HG02759 (cell line): ENCODE measurements around the gene TAC1.
"Not testable (repeated sequence)": the region's sequence is repeated elsewhere in the genome, so short reads cannot be mapped to it uniquely, and the experiment has no call there.

Source experiments
- ATAC-seq: cut with Tn5 transposase; IDR thresholded peaks from one replicate; pipeline ENCODE4 v1.9.1; 2021; ENCODE audit warnings: mild to moderate bottlenecking, moderate library complexity; ENCODE audit not compliant: unreplicated experiment

The TAC1 gene, protein sequence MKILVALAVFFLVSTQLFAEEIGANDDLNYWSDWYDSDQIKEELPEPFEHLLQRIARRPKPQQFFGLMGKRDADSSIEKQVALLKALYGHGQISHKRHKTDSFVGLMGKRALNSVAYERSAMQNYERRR

DNA sequence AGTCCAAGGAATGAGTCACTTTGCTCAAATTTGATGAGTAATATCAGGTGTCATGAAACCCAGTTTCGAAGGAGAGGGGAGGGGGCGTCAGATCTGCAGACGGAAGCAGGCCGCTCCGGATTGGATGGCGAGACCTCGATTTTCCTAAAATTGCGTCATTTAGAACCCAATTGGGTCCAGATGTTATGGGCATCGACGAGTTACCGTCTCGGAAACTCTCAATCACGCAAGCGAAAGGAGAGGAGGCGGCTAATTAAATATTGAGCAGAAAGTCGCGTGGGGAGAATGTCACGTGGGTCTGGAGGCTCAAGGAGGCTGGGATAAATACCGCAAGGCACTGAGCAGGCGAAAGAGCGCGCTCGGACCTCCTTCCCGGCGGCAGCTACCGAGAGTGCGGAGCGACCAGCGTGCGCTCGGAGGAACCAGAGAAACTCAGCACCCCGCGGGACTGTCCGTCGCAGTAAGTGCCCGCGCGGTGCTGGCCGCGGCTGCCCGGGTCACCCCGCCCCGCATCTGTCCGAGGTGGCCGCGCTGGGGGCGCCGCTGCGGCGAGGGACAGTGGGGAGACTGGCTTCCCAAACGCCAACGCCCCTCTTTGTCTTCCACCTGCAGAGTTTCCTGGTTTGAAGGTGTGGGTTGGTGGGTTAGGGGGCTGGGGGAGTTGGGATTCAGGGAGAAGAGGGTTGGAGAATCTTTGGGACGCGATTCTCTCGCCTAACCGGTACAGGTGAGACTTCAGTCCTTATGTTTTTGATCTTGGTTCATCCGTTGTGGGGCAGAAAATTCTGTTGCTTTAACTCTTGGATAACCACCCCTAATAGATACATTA lies at the start of gene TAC1:
Gene TAC1, plus strand, starts transcription at position 351 of the 829 bp plus-strand sequence. CDS start 527 bp downstream, outside the sequence.
- no peak for ATAC-seq

DNA sequence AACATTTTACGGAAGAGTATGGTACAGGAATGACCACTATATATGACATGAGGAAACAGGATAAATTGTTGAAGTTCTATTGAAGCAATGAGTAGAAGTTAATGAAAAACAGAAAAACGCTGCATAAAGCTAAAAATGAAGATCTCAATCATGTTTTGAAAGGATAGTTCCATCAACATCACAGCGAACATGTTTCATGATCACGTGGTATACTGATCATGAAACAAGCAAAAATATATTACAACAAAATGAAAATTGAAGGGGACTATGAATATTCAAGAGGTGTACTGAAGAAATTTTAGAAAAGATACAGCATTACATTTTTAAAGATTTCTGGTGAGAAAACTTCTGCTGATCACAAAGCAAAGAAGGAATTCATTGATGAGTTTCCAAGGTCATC lies 45.9 kb upstream of the TAC1 start:
- no peak for ATAC-seq

DNA sequence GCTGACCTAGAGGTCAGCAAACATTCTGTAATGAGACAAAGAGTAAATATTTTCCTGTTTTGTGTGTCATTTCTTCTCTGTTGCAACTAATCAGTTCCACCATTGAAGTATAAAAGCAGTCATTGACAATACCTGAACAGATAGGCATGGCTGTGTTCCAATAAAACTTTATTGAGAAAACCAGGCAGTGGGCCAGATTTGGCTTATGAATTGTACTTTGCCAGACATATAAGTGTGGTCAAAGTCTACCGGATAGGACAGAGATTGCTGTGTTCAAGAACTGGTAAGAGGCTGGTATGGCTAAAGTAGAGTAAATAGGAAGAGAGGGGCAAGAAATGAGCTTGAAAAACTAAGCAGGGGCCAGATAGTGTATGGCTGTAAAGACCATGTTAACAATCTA lies 38.3 kb upstream of the TAC1 start:
- no peak for ATAC-seq

DNA sequence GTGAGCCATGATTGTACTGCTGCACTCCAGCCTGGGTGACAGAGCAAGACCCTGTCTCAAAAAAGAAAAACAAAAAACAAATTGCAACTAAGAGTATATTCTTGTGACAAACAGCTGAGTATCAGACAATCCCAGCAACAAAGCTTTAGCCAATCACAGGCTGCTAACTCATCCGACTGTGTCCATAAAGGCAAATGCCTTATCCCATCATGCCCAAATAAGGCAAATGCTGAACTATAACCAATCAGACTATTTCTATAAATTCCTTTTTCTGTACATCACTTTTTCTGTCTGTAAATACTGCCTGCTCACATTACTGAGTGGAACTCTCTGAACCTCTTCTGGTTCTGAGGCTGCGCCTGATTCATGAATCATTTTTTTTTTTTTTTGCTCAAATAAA lies 37.5 kb upstream of the TAC1 start:
- no peak for ATAC-seq

DNA sequence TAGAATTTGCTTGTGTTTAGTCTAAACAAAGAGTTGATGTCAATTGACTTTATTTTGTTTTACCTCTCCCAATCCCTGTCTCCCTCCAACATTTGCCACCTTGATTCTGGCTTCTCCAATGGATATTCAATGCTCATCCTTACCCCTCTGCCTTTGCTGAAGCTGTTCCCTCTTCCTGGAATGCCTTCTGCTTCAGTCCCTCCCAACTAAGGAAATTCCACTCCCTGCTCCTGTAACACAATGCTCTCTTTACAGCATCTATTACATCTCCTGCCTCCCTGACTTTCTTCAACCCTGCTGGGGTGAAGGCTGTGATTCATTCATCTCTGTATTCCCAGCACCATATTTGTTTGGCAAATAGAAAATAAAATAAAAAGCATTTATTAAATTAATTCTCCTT lies 34.5 kb upstream of the TAC1 start:
- no peak for ATAC-seq

DNA sequence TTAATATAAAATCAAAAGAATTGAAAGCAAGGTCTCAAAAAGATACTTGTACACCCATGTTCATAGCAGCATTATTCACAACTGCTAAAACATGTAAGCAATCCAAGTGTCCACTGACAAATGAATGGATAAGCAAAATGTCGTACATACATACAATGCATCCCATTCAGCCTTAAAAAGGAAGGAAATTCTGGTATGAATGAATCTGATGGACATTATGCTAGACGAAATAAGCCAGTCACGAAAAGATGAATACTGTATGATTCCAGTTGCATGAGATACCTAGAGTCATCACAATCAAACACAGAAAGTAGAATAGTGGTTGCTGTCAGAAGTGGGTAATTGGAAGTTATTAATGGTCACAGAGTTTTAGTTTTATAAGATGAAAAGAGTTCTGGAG lies 9.5 kb upstream of the TAC1 start:
- no peak for ATAC-seq

DNA sequence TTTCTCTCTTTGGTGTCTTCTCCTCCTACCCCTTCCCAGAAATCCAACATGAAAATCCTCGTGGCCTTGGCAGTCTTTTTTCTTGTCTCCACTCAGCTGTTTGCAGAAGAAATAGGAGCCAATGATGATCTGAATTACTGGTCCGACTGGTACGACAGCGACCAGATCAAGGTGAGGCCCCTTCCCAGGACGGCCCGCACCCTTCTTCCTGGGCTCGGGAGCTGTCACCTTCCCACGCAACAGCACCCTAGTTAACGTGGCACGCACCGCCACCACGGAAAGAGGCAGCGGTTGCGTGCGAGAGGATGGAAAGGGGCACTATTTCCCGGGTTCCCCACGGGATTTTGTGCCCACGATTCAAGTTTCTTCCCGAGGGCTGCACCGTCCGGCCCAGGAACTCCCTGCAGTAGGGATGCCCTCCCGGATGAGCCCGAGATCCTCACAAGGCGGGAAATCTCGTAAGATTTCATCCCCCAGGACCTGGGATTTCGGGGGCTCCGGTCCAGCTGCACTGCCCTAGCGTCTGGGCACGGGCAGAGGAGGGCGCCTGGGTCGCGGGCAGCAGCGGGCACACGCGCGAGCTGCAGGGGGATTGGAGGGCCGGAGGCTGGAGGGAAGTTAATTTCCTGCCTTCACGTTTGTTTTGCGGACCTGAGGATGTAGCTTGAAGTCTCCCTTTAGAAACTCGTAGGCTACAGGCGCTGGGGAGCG lies 834 bp downstream of the TAC1 start:
- no peak for ATAC-seq

DNA sequence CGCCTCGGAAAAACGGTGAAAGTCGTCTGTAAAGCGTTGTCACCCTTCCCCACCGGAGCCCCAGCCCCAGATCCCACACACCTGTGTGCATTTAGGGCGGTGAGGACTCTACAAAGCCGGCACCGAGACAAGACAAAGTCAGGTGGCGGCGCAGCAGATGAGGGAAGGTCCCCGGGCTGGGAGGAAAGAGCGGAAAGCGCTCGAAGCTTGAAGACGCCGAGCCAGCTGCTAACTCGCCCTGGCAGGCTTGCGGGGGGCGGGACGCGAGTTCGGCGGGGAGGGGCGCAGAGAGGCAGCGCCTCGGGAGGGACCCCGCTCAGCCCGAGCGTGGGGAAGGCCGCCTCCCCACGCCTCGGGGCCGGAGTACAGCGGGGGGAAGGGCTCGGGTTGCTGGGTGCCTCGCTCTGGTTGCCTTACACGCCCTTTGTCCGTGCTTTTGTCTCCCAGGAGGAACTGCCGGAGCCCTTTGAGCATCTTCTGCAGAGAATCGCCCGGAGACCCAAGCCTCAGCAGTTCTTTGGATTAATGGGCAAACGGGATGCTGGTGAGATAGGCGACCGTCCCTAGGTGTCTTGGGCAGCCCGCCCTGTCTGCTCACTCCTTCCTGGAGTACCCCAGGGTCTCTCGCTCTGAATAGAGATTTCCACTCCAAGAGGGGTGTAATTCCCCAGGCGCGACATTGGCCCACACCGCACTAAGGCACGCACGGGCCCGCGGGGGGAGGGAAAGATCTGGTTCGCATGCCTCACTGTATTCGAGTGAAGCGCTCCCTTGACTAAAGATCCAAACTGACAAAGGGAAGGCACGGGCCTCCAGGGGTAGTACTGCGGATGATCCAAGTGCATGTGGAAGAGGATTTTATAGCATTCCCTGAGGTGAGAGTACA lies 1.6 kb downstream of the TAC1 start:
- ATAC-seq: no peak

DNA sequence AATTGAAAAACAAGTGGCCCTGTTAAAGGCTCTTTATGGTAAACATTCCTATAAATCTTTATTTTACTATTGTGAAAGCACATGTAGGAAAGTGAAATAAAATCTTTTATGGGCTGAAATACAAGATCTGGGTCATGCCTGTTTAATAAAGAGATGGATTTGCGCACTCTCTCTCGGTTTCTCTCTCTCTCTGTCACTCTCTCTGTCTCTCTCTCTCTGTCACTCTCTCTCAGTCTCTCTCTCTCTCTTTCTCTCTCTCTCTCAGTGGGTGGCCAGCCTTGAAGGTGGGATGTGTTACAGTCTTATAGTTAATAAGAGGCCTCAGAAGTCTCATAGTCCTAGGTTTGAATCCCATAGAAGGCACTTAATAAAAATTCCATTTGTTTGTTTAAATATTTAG lies 2.4 kb downstream of the TAC1 start:
- no peak for ATAC-seq

DNA sequence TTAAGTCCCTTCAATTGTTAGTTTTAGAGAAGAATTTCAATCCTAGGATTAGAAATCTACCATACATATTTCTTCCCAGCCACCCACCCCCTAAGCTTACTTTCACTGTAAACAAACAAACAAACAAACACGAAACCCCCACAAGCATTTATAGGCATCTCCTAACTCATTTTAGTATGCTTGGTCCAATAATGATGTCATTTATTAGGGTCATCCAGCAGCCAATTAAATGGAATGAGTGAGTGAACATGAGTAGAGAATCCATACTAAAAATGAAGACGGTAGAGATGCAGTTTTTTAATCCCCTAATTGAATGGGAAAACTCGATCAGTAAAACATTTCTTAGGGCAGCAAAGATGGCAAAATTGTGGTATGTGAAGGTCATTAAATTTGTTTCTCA lies 3.2 kb downstream of the TAC1 start:
- no peak for ATAC-seq

DNA sequence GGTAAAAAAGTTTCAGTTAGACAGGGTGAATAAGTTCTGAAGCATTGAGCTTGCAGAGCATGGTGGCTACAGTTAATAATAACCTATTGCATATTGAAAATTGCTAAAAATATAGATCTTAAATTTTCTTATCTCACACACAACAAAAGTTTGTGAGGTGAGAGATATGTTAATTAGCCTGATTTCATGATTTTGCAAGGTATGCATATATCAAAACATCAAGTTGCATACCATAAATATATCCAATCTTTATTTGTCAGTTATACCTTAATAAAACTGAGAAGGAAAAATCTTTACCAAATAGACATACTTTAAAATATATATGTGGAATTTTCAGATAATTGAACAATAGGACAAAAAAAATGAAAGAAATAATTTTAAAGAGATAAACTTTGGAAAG lies 16.6 kb downstream of the TAC1 start:
- no peak for ATAC-seq

DNA sequence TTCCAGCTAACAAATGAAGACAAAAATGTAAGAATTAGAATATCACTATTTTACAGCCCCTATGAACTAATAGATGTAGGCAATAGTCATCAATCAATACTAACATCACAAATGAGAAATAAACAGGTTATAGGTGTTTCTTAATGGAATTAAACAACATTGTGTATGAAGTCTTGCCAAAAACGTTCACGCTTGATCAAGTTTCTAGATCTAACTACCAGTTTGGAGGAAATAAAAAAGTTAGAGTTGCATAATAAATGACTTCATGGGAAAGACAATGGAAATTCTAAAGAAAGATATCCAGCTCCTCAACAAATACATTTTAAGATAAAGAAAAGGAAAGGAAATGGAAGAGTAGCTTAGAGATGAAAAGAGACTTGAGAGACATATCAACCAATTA lies 19.7 kb downstream of the TAC1 start:
- ATAC-seq: no peak

DNA sequence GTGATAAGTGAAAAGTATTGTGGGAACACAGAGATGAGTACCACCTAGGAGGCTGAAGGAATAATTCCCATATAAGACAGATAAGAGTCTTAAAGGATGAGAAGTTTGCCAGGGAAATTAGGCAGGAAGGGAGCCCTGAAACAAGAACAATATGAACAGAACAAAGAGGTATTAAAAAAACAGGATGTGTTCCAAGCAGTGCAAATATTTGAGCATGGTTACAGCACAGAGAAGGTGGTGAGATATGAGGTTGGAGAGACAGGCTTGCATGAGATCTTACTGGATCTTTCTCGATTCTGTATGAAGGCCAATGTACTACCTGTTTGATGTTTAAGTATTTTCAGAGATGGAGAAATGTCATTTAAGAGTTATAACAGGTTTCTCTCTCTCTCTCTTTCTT lies 20.3 kb downstream of the TAC1 start:
- ATAC-seq: no peak

DNA sequence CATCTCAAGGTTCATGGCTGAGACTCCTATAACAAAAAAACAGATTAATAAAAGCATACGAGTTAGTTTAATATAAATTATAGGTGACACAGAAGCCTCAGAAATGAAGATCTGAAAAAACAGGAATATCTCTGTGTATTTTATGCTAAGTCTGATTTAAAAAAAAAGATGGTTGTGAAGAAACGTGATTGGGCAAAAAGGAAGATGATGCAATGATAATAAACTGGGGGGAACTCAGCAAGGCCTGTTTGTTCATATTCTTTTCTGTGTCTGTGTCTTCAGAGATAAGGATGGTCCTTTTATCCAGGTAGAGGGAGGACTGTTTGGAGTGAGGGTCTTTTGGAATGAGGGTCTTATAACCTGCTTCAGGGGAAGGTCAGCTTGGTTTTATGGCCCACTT lies 25.9 kb downstream of the TAC1 start:
- no peak for ATAC-seq

DNA sequence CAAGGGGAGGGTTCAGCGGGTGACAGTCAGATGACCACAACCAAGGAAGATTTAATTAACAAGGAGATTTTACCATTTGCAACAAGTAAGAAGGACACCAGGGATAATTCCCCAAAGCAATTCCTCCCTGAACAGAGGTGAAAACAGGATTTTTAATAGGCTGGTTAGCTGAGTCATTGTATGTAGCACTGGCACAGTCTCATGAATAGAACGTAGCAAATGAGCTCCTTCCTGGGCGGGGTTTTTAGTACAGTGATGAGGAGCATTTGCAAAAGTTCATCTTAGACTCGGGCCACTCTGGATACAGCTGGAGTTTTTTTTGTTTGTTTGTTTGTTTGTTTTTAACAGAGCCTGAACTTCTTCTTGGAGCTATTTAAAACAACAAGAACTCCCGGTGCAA lies 39.0 kb downstream of the TAC1 start:
- ATAC-seq: no peak

DNA sequence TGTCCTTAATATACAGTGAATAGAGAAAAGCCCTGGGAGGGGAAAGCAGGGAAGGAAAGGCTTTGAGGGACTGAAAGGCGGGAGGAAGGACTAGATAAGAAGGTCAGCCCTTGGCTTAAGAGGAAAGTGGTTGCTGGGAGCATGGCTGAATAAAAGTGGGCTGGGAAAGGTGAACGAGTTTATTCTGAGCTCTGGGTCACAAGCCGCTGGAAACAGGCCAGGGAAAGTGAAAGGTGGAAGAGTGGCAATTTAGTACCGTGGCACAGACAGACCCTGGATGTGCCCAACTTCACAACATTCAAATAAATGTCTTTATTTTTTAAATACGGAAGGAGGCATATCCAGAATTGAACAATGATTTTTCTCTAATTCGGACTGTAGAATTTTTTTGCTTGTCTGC lies 39.7 kb downstream of the TAC1 start:
- no peak for ATAC-seq

DNA sequence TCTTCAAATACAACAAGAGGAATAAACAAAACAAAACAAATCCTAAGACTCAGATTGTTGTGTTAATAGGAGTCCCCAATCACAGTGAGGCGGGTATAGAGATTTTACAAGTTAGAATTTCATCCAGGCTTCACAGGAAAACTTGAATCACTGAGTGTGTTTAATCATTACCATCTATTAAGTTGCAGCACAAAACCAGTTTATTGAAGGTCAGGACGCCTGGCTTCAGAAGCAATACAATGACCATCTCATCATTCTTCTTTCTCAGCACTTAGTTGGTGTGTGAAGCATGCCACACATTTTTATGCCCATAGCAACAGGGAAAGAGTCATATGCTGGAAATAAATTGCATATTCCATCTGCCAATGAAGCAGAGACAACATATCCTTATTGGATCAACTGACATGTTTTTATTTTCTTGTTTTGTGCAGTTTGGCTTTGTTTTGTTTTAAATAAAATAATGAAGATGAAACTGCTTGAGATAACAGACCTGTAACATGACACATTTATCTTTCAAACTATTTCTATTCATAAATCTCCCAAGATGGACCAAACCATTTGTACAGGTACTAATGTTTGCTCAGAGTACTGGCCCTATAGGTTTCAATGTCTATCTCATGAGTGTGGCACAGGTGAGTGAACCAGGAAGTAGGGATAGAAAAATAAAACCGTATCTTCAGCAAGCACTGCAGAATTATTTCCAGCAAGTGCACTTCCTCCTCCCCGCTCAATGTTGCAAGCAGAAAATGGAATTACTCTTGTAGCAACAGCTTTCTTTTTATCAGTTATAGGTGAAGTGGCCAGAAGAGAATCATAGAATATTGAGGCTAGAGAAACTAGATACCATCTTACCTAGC lies 40.4 kb downstream of the TAC1 start:
- ATAC-seq: no peak

DNA sequence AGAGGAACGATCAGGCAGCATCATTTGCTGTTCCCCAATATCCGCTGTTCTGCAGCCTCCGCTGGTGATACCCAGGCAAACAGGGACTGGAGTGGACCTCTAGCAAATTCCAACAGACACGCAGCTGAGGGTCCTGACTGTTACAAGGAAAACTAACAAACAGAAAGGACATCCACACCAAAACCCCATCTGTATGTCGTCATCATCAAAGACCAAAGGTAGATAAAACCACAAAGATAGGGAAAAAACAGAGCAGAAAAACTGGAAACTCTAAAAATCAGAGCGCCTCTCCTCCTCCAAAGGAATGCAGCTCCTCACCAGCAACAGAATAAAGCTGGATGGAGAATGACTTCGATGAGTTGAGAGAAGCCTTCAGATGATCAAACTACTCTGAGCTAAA lies 54.5 kb downstream of the TAC1 start:
- not testable (repeated sequence) for ATAC-seq
